Nephron progenitor cell (in vitro differentiated cells): Measurements from ENCODE around the gene PLCB2.

Source experiments
- DNase-seq: peaks from one replicate; pipeline ENCODE4 v3.0.0; 2021
- H3K27ac Mint-ChIP-seq: 2 replicates; pipeline ENCODE4 v1.8.0; 2021; ENCODE audit warnings: mild to moderate bottlenecking, moderate library complexity, mixed read lengths
- H3K27me3 Mint-ChIP-seq: 2 replicates; pipeline ENCODE4 v1.8.0; 2021; ENCODE audit warnings: mild to moderate bottlenecking, low read depth, mixed read lengths; ENCODE audit not compliant: poor library complexity
- H3K36me3 Mint-ChIP-seq: 2 replicates; pipeline ENCODE4 v1.8.0; 2021; ENCODE audit warnings: low read depth, mixed read lengths
- H3K4me1 Mint-ChIP-seq: 2 replicates; pipeline ENCODE4 v1.8.0; 2021; ENCODE audit warnings: mixed read lengths
- H3K4me3 Mint-ChIP-seq: 2 replicates; pipeline ENCODE4 v1.8.0; 2021; ENCODE audit warnings: mild to moderate bottlenecking, moderate library complexity, mixed read lengths
- H3K9me3 Mint-ChIP-seq: 2 replicates; pipeline ENCODE4 v1.8.0; 2021; ENCODE audit warnings: mild to moderate bottlenecking, moderate library complexity, mixed read lengths
- TF ChIP-seq, protein P1 (sequence below): fragments of 200-600 bp; sonication (generic); IDR thresholded peaks from 2 replicates; pipeline ENCODE4 v1.5.0; 2021; ENCODE audit warnings: antibody characterized with exemption

PLCB2 gene

DNA sequence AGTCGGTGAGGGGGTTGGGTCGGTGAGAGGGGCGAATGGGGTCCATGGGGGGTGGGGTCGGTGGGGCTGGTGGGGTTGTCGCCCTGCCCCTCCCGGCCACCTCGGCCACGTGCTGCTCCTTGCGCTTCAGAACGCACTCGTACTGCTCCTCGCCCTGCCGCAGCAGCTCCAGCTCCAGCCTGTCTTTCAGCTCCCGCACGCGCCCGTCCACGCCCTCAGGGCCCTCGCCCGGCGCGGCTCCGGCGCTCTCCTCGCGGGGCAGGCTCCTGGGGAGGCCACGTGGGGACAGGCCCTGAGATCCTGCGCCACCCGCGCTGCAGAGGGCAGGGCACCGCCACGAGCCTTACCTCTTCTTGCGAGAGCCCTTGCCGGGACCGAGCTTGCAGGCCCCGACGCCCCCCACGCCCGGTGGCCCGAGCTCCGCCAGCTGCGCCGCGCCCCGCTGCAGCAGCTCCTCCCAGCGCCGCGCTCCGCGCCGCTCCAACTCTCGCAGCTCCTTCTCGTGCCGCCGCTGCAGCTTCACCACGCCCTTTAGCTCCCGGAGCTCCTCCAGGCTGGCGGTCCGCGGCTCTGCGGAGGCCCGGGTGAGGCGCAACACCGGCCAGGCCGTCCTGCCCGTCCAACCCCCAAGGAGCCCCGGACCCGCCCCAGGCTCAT is 16.7 kb downstream of the PLCB2 start:
- H3K4me1 Mint-ChIP-seq, result peaks cover 29% of the 10 kb centered on the region
- peak; percentile 79 for DNase-seq
- H3K27ac Mint-ChIP-seq, result no peak overlapping the region
- peaks cover 89% of the 10 kb centered on the region for H3K27me3 Mint-ChIP-seq
- H3K9me3 Mint-ChIP-seq, result no peaks in the 10 kb centered on the region
- H3K4me3 Mint-ChIP-seq, result peak overlapping the region; percentile 44
- TF ChIP-seq, protein P1, sequence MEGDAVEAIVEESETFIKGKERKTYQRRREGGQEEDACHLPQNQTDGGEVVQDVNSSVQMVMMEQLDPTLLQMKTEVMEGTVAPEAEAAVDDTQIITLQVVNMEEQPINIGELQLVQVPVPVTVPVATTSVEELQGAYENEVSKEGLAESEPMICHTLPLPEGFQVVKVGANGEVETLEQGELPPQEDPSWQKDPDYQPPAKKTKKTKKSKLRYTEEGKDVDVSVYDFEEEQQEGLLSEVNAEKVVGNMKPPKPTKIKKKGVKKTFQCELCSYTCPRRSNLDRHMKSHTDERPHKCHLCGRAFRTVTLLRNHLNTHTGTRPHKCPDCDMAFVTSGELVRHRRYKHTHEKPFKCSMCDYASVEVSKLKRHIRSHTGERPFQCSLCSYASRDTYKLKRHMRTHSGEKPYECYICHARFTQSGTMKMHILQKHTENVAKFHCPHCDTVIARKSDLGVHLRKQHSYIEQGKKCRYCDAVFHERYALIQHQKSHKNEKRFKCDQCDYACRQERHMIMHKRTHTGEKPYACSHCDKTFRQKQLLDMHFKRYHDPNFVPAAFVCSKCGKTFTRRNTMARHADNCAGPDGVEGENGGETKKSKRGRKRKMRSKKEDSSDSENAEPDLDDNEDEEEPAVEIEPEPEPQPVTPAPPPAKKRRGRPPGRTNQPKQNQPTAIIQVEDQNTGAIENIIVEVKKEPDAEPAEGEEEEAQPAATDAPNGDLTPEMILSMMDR, result no peak
- no peaks in the 10 kb centered on the region for H3K36me3 Mint-ChIP-seq

DNA sequence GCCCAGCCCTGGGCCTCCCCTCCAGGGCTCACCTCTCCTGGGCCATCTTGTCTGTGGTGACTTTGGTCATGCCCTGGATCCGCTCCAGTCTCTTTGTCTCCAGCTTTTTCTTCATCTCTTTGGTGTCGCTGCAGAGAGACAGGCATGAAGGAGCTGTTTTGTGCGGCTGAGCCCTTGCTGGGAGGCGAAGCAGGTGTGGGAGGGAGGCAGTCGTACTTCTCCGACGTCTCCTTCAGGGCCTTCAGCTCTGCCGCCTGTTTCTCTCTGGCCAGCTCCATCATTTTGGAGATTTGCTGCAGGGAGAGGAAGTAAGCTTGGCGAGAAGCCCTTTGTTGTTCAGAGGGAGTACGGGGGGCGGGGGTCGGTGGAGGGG is 17.2 kb downstream of the PLCB2 start:
- peaks cover 89% of the 10 kb centered on the region for H3K27me3 Mint-ChIP-seq

DNA sequence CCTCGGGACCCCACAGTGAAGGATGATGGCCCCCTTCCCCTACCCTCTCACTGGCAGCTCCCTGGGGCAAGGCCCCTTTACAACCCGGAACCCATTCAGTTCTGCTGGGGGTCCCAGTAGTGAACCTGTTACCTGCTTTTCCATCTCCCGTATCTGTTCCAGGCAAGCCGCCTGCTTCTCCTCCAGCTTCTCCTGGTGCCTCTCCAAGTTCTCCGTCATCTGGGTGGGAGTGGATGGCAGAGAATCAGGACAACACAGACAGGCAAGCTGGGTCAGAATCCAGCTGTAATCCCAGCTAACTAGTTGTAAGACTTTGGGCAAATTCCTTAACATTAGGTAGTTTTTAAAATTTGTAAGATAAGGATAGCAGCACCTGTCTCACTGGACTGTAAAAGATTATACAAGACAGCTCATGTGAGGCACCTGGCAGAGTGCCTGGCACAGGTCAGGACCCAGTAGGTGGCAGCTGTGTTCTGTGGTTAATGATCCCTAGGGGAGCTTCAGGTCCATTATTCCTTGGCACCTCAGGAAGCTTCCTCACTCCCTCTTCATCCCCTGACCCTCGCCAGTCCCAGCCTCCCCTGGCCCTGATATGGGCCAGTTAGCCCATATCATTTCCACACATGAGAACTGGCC is 18.5 kb downstream of the PLCB2 start:
- peaks cover 94% of the 10 kb centered on the region for H3K27me3 Mint-ChIP-seq
- no peaks in the 10 kb centered on the region for H3K9me3 Mint-ChIP-seq
- peak overlapping the region; percentile 35 for H3K4me3 Mint-ChIP-seq
- no peak overlapping the region for H3K27ac Mint-ChIP-seq
- TF ChIP-seq, protein P1, result no peak
- DNase-seq, result no peak
- peaks cover 32% of the 10 kb centered on the region for H3K4me1 Mint-ChIP-seq
- no peaks in the 10 kb centered on the region for H3K36me3 Mint-ChIP-seq

More for the DNA sequence above, 17.2 kb downstream of the PLCB2 start:
- no peak for DNase-seq
- H3K9me3 Mint-ChIP-seq, result no peaks in the 10 kb centered on the region
- TF ChIP-seq, protein P1, result no peak
- H3K27ac Mint-ChIP-seq, result no peak overlapping the region
- no peaks in the 10 kb centered on the region for H3K36me3 Mint-ChIP-seq
- H3K4me3 Mint-ChIP-seq, result peak overlapping the region; percentile 56
- peaks cover 30% of the 10 kb centered on the region for H3K4me1 Mint-ChIP-seq

DNA sequence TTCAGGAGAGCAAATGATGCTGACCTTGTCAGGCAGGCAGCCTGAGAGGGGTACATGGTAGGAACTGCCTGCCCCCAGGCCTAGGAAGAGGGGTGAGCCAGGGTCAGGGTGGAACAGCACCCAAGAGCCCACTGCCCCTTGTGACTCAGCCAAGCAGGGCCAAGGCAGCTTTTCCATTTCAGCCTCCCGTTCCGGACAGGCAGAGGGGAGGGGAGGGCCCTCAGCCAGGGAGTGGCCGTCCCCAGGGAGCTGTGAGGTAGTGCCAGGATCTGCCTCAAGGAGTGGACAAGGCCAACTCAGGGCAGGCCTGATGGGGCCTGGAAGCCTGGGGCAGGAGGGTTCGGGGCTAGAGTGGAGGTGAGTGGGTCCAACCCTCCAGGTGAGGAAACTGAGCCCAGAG is 19.8 kb downstream of the PLCB2 start:
- Mint-ChIP-seq H3K27me3 (peaks cover 97% of the 10 kb centered on the region), H3K9me3 (no peaks in the 10 kb centered on the region), H3K4me3 (no peak overlapping the region), H3K36me3 (no peaks in the 10 kb centered on the region), H3K27ac (no peak overlapping the region), H3K4me1 (peaks cover 26% of the 10 kb centered on the region)
- peak; percentile 51 for DNase-seq
- TF ChIP-seq, protein P1, result no peak

DNA sequence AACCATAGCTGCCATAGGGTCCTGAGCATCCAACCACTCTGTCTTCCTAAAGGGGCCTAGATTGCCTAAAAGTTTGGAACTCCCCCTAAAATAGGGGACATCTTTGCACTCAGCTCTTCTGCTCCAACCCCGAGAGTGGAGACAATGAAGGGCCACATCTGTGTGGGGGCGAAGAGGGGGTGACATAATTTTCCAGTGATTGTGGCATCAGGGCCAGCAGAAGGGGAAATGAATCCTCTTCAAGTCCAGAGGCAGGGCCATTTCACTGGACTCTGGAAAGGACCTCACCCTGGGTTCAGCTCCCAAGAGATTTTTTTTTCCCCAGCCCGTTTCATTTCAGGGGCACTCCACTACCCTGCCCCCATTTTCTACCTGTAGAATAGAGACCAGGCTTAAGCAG is 20.2 kb downstream of the PLCB2 start:
- Mint-ChIP-seq H3K27ac (no peak overlapping the region), H3K4me1 (peaks cover 26% of the 10 kb centered on the region), H3K27me3 (peaks cover 97% of the 10 kb centered on the region), H3K9me3 (no peaks in the 10 kb centered on the region), H3K36me3 (no peaks in the 10 kb centered on the region), H3K4me3 (no peak overlapping the region)
- DNase-seq, result no peak
- TF ChIP-seq, protein P1, result no peak

DNA sequence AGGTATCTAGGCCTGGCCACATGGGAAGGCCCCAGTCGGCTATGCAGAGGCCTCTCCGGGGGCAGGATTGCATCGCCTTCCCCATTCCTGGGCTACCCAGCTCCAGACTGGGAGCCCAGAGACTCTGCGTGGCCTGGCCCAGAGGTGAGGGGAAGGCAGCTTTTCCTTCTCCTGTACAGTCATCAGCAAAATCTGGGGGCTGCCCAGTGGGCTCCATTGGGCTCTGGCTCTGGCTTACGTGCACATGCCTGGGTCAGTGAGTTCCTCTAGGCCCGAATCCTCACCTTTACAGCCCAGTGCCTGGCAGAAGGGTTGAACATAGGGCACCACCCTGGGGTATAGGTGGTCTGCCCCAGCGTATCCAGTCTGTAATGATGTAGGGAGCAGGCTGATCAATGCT is 20.9 kb downstream of the PLCB2 start:
- TF ChIP-seq, protein P1, result no peak
- Mint-ChIP-seq H3K27me3 (peaks cover 94% of the 10 kb centered on the region), H3K36me3 (no peaks in the 10 kb centered on the region)

More for the DNA sequence above, 20.9 kb downstream of the PLCB2 start:
- Mint-ChIP-seq H3K4me3 (no peak overlapping the region), H3K4me1 (peaks cover 26% of the 10 kb centered on the region), H3K9me3 (no peaks in the 10 kb centered on the region), H3K27ac (no peak overlapping the region)
- no peak for DNase-seq
